A172 (cell line): ENCODE data around the gene IDS. TPM values are rescaled to one million over a fixed set of nuclear protein-coding genes. Genes with fewer than 3 reads are reported as not detected.
"Not testable (repeated sequence)": the region's sequence is repeated elsewhere in the genome, so short reads cannot be mapped to it uniquely, and the experiment has no call there.

Experiments
- DNase-seq: peaks from one replicate; pipeline ENCODE4 v3.0.0-alpha.2; 2015; ENCODE audit warnings: low spot score
- total RNA-seq: library from RNA; depleted of rRNA; stranded (reverse); fragments of >200 nt; shearing (Covaris generic); gene quantifications from 2 replicates; pipeline ENCODE4 v1.2.3, GENCODE V29; 2014

IDS gene
- total RNA-seq, 1 experiment from 2014 or later = 106 TPM

GRCh38 chrX:149527705-149528104, 22.6 kb upstream of the IDS start:
- peak; percentile 43 for DNase-seq

DNA sequence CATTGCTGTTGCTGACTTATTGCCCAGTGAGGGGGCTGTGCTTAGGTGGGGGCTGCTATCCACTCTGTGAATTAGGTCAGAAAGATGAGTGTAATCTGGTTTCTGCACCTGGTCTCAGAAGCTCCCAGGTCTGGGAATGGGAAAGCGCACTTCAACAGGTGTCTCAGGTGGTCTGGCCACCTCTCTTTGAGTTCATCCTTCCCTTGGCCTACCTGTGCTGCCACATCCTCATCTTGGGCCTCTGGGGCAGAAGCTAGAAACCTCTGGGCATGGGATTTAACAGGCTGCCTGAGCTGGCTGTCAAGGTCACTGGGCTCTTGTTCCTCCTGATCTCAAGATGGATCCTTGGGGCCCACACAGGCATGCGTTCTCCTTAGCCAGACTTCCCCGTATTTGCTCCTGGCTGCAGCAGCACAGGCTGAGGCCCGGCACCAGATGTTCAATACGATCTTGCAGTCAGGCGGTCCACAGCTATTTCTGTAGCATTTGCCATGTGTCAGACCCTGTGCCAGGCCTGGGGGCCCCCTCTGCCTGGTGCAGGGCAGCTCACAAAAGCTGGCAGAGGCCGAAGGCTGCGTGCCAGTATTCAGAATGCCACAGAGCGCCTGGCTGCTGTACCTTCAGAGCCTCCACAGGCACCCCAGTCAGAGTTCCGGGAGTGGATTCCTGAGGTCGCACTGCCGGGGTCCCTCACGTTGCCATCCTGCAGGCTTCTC, 21.4 kb upstream of the IDS start:
- not testable (repeated sequence) for DNase-seq

- not testable (repeated sequence) for DNase-seq
Measured at GRCh38 chrX:149525903-149526302, 20.8 kb upstream of the IDS start.

DNA sequence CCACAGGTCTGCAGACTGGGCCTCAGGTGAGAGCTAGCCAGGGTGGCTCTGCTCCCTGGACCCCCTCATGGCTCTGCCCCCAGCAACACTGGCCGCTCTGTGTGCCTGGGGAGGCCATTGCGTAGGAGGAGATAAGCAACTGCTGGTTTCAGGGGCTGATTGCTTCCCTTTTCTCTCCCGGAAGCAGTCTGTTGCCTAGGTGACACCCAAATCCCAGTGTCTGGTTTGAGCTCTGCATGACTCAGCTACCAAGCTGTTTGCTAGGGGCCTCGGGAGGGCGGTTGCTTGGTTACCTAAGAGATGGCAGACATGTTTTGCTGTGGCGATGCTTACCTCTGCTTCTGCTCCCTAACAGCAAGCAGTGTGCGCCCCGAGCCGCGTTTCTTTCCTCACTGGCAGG, 20.3 kb upstream of the IDS start:
- DNase-seq = peak; percentile 56

DNA sequence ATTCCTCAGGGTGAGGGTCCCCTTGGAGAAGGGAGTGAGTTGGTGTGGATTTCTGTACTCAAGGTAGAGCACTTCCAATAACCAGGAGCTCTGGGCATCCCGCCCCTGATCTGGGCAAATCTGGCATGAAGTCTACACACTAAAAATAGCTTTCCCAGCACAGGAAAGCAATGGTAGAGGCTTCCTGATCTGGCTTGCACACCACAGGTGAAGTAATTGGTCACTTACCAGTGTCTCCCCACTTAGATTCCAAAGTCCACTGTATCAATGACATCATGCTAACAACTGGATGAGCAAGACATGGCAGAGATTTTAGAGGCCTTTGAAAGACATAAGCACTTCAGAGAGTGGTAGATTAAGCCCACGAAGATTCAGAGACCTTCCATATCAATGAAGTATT, 17.8 kb upstream of the IDS start:
- DNase-seq = no peak

DNA sequence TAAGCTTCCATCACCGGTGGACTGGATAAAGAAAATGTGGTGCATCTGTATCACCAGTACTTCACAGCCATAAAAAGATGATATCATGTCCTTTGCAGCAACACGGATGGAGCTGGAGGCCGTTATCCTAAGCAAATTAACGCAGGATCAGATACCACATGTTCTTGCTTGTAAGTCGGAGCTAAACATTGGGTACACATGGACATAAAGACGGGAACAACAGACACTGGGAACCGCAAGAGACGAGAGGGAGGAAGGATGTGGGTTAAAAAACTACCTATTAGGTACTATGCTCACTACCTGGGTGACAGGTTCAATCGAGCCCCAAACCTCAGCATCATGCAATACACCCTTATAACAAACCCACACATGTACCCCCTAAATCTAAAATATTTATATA, 16.3 kb upstream of the IDS start:
- no peak for DNase-seq

DNA sequence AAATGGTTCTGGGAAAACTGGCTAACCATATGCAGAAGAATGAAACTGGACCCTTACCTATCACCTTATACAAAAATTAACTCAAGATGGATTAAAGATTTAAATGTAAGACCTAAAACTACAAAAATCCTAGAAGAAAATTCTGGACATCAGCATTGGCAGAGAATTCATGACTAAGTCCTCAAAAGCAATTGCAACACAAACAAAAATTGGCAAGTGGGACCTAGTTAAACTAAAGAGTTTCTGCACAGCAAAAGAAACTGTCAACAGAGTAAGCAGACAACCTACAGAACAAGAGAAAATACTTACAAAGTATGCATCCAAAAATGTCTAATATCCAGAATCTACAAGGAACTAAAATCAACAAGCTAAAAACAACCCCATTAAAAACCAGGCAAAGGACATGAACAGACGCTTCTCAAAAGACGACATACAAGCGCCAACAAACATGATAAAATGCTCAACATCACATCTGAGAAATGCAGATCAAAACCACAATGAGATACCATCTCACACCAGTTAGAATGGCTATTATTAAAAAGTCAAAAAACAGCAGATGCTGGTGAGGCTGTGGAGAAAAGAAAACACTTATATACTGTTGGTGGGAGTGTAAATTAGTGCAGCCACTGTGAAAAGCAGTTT, 15.7 kb upstream of the IDS start:
- DNase-seq = peak; percentile 28

- peak; percentile 41 for DNase-seq
Measured at GRCh38 chrX:149518236-149518635, 13.1 kb upstream of the IDS start.

GRCh38 chrX:149517308-149517707, 12.2 kb upstream of the IDS start:
- no peak for DNase-seq

GRCh38 chrX:149516604-149517003, 11.5 kb upstream of the IDS start:
- DNase-seq = no peak

DNA sequence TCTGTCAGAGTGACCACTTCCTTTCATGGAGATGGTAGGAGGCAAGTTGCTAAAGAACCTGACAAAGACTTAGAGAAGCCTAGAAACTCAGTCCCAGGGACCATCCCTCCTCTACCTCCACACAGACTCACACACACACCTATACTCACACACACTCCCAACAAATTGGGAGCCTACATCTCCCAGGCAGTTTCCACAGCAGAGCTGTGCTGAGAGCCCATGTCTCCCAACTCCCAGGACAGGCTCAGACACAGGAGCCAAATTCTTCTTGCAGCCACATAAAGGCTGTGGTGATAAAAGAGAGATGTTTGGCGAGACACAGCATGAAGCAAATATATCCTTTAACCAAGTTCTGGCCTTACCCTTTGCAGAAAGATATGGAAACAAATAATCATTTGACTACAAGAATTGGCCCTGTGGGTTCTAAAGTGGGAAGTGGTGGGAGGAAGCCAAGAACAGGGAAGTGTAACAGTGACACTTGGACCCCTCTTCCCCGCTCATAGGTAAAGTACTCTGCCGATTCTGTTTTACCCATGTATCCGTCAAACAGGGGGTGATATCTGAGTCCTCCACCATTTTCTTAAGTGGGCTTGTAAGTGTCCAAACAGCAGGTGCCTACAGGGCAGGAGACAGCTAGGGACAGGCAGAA, 11.0 kb upstream of the IDS start:
- no peak for DNase-seq

GRCh38 chrX:149513825-149514428, 8.8 kb upstream of the IDS start:
- peak; percentile 84 for DNase-seq

DNA sequence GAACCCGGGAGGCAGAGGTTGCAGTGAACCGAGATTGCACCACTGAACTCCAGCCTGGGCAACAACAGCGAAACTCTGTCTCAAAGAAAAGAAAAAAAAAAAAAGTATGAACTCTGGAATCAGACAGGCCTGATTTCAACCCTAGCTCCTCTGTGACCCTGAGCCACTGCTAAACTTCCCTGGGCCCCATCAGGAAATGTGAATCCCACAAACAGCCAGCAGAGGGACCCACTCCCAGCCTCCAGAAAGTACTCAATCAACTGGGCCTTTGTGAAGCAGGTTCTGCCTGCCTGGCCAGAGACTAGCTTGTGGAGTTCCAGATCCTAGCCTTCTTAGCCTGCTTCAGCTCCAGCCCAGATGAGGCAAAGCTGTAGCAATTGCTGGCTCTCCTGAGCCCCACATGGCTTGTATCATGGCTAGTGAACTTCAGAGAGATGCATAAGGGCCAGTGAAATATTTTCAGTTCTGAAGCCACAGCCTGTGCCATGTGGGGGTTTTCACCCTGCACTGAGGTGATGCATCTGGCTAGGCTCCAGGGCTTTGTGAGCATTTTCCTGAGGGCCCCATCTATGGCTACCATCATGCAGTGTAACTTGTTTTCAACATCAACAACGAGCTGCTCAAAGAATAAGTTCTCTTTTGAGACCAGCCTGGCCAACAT, 7.2 kb upstream of the IDS start:
- peak; percentile 63 for DNase-seq

DNA sequence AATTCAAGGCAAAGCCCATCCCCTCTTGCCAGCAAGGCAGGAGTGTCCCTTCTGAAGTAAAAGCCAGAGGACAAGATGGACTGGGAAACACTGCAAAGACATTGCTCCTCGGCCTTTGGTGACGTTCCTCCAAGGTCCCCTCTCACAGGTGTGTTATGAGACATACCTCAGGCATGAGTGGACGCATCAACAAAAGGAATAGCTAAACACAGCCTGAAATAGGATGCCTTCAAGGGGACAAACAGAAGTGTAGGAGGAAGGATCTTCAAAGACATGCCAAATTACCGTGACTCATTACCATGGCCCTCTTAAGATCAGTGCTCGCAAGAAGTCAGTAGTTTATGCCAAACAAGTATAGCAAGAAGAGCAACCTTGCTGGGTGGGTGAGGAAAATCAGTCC, 6.0 kb upstream of the IDS start:
- DNase-seq = no peak

DNA sequence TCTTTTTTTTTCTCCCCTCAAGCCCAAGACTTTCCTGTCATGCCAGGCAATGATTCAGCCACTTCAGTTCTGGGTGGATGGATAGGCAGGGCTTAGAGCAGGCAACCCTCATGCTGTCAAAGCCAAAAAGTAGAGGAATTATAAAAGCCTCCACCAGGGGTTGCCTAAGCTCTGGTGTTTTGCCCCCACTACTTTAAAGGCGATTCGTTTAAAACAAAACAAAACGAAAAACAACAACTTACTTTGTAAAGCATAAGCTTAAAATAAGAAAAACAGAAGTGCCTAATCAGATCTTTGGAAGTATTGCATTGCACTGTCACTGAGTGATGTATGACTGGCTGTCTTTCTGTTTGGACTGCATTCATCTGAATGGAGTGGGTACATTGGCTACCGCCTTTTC, 5.3 kb upstream of the IDS start:
- DNase-seq = peak; percentile 22

DNA sequence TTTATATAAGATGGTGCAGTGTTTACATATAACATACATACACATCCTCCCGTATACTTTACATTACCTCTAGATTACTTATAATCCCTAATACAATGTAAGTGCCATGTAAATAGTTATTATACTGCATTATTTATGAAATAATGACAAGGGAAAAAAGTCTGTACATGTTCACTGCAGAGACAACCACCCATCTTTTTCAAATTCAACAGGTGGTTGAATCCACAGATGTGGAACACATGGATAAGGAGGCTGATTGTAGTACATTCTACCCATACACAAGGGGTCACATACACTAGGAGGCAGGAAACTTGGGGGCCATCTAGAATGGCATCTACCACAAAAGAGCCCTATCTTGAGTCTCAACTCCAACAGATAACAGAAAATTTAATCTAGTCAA, 3.4 kb upstream of the IDS start:
- DNase-seq = no peak

GRCh38 chrX:149506349-149506748, 1.2 kb upstream of the IDS start:
- no peak for DNase-seq

DNA sequence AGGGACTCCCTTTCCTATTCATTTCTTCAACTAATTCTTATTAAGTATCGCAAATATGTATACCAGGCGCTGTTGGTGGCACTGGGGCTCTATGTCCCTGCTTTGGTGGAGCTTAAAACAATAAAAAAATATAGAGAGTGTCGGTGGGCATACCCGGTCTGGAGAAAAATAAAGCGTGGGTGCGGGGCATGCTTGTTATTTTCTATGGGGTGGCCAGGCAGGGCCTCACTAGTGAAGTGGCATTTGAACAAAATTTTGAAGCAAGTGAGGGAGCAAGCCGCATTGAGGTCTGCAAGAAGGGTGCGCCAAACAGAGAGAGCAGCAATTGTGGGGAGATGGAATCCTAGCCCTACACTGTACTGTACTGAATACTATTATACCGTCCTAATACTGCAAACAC, 565 bp upstream of the IDS start:
- DNase-seq = no peak

DNA sequence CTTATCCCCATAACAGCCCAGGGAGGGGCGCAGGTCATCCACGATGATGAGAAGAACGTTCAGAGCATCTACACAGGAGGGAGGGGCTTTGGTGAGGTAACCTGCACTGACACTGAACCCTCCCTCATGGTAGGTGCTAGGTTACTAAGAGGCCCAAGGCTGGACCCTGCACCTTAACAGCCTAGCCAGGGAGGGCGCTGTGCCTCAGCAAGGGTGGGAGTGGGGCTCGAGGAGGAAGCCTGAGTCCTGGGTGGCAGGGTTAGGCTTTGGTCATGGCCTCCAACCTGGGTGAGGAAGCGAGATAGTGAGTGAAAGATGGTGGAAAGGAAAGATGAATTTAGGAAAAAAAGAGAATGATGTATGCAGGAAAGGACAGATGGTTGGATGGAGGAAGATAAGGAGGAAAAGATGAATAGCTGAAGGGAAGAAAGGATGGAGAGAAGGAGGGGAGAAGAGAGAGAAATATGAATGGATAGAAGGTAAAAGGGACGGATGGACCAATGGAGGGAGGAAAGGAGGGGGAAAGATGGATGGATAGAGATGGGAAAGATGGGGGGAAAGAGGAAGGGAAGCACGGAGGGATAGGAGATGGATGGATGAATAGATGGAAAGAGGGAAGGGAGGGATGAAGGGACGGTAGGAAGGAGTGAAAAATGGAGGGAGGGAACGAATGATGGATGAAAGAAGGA, 736 bp downstream of the IDS start:
- DNase-seq = peak; percentile 45

DNA sequence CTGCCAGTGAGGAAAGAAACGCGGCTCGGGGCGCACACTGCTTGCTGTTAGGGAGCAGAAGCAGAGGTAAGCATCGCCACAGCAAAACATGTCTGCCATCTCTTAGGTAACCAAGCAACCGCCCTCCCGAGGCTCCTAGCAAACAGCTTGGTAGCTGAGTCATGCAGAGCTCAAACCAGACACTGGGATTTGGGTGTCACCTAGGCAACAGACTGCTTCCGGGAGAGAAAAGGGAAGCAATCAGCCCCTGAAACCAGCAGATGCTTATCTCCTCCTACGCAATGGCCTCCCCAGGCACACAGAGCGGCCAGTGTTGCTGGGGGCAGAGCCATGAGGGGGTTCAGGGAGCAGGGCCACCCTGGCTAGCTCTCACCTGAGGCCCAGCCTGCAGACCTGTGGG, 1.7 kb downstream of the IDS start:
- DNase-seq = peak; percentile 70

GRCh38 chrX:149502923-149503322, 2.2 kb downstream of the IDS start:
- DNase-seq = not testable (repeated sequence)

DNA sequence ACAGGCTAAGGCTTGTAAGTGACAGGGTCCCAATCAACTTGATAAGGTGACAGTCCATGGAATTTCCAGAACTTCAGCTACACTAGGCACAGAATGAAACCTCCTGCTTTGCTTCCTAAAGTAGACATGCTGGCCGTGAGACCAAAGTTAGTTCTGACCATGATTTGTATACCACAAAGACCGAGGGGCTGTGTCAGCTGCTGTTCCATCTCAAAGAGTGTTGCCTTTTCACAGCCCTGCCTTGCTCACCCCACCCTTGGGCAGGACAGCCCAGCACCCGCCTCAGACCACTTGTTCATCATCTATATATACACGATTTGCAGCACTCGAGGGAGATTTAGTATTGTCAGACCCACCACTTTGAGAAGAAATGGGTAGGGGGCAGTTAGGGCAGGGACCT, 5.3 kb downstream of the IDS start:
- no peak for DNase-seq
